Measurements from ENCODE around the gene TET1.
"Not testable (repeated sequence)": the region's sequence is repeated elsewhere in the genome, so short reads cannot be mapped to it uniquely, and the experiment has no call there.

TET1 gene

DNA sequence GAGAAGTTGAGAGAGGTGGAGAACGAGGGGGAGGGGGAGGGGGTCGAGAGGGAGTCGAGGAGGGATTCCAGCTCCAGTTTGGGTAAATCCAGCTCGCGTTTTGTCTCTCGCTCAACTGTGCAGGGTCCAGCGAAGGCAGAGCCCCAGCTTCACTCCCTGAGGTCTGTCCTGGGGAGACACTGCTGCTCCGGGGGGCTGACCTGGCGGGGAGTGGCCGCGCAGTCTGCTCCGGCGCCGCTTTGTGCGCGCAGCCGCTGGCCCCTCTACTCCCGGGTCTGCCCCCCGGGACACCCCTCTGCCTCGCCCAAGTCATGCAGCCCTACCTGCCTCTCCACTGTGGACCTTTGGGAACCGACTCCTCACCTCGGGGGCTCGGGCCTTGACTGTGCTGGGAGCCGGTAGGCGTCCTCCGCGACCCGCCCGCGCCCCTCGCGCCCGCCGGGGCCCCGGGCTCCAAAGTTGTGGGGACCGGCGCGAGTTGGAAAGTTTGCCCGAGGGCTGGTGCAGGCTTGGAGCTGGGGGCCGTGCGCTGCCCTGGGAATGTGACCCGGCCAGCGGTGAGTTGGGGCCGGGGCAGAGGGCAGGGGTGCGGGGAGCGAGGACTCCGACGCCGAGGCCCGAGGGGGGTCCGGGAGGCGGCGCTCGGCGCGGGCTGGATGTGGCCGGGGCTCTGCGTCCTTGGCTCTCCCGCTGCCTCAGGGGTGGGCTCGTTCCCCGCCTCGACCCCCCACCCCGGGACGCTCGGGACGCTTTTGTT, at the start of gene TET1:
TSS of gene TET1 (plus strand) at position 152 of the 757 bp plus-strand sequence. CDS start 12,002 bp downstream, outside the sequence.
- FAIRE-seq (no peak), DNase-seq (ENCODE audit: insufficient read length, low spot score) (peak; percentile 88)

DNA sequence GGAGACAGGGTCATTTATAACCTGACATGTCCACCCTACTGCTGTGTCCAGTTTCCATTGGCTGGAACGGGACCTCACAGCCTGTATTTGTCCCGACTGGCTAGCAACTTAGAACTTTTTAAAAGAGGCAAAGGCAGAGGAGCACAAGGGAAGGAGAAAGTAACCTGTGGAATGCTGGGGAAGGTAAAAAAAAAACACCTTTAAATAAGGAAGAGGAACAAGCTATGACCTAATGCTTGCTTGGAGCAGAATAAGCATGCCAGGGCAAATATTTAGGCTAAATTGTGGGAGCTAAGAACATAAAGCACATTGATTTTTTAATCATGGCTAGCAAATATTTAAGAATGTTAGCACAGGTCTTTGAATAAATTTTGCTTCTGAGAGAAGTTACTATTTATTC, 43.9 kb upstream of the TET1 start:
- FAIRE-seq = not testable (repeated sequence)

DNA sequence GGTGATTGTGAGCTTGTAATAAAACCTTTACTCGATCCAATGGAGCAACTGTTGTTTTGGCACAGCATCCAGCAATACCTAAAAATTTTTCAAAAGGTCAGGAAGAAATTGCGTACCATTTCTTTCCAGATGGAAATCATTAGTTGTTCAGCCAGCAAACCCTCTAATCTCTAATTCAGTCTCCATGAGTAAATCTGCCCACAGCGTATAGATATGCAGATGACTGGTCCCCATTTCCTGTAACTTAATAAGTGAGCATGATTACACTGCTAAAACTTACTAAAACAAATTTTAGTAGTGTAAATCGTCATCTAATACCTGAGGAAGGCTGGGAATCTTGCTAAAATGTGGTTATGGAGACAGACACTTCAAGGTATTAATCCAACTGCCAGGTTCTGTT, 43.4 kb upstream of the TET1 start:
- DNase-seq (ENCODE audit: insufficient read length, low spot score) (no peak), FAIRE-seq (no peak)

More for the DNA sequence above, 43.9 kb upstream of the TET1 start:
- not testable (repeated sequence) for DNase-seq (ENCODE audit: insufficient read length, low spot score)

DNA sequence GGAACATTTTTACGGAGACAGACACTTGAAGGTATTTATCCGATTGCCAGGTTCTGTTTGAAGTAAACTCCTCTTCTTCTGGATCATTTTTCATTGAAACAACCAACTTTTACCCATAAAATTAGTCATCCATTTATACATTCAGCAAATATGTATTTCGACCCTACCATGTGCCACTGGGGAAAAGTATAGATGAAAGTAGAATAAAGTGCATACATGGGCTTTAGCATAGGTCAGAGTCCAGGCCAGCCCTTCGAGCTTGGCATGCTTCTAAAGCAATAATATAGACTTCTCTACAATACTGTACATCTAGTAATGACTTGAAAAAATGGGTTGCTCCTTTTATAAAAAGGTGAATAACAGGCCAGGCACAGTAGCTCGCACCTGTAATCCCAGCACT, 42.9 kb upstream of the TET1 start:
- FAIRE-seq (no peak), DNase-seq (ENCODE audit: insufficient read length, low spot score) (no peak)

DNA sequence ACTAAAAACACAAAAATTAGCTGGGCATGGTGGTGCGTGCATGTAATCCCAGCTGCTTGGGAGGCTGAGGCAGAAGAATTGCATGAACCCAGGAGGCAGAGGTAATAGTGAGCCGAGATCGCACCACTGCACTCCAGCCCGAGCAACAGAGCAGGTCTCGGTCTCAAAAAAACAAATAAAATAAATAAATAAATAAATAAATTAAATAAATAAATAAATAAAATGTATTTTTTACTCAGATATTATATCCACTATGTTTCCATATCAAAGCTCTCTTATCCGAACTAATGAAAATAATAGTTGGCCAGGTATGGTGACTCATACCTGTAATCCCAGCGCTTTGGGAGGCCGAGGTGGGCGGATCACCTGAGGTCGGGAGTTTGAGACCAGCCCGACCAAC, 41.5 kb upstream of the TET1 start:
- not testable (repeated sequence) for DNase-seq (ENCODE audit: insufficient read length, low spot score); FAIRE-seq

DNA sequence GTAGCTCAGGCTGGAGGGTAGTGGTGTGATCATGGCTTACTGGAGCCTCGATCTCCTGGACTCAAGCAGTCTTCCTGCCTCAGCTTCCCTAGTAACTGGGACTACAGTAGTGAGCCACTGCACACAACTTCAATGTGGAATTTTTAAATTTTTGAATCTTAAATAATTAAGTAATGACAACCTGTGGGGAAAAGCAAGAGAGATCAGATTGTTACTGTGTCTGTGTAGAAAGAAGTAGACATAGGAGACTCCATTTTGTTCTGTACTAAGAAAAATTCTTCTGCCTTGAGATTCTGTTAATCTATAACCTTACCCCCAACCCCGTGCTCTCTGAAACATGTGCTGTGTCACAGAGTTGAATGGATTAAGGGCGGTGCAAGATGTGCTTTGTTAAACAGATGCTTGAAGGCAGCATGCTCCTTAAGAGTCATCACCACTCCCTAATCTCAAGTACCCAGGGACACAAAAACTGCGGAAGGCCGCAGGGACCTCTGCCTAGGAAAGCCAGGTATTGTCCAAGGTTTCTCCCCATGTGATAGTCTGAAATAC, 34.6 kb upstream of the TET1 start:
- not testable (repeated sequence) for FAIRE-seq; DNase-seq (ENCODE audit: insufficient read length, low spot score)

DNA sequence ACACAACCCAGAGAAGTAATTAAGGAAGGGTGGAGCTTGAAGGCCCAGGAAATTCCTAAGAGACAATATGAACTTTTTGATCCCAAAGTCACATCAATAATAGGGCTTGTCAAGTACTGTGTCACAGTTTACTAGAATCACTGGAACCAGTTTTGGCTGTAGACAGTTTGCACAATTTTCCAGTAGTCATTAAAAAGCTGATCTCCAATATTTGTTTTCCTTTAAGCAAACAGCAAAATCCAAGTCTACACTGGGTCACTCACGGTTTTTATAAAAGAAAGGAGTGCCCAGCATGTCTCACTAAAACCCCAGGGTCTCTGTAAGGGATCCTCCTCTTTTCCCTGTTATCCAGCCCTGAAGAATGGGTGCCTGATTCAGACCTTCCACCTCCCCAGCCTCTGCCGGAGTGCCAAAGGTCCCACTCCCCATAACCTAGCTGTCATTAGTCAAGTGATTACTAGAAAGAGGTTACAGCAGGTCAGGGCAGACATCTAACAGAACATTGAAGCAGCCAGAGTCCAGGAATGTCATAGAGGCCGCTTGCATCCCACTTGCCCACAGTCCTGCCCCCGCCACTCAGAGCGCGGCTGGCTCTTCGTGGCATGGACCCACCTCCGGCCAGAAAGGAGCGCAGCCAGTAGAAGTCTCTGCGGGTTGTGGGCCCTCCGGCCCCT, 33.4 kb upstream of the TET1 start:
- DNase-seq (ENCODE audit: insufficient read length, low spot score) (no peak), FAIRE-seq (no peak)

DNA sequence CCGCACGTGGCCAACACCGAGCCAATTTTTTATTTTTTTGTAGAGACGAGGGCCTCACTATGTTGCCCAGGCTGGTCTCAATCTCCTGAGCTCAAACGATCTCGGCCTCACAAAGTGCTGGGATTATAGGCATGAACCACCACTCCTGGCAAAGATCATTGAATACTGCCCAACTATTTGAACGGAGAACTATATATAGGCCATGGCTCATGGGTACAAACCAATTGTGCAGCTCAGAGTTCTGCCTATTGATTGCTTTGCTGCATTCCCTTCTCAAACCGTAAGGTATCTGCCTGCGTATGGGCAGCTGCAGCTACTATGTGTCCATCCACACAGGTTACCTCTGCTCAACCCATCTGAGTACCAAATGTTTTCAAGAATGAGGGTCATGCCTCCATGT, 23.2 kb upstream of the TET1 start:
- DNase-seq (ENCODE audit: insufficient read length, low spot score) = no peak
- no peak for FAIRE-seq

DNA sequence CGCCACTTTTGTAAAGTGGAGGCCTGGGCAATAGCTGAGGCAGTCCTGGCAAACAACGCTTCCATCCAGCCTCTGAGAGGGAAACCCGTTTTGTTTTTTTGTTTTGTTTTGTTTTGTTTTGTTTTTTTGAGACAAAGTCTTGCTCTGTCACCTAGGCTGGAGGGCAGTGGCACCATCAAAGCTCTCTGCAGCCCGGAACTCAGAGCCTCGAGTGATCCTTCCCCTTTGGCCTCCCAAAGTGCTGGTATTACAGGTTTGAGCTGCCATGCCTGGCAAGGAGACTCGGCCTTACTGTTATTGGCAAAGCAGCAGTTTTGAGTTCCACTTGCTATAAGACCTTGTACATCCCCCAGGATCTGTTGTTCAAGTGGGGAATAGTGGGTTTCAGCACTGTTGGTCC, 22.3 kb upstream of the TET1 start:
- no peak for DNase-seq (ENCODE audit: insufficient read length, low spot score)
- no peak for FAIRE-seq

DNA sequence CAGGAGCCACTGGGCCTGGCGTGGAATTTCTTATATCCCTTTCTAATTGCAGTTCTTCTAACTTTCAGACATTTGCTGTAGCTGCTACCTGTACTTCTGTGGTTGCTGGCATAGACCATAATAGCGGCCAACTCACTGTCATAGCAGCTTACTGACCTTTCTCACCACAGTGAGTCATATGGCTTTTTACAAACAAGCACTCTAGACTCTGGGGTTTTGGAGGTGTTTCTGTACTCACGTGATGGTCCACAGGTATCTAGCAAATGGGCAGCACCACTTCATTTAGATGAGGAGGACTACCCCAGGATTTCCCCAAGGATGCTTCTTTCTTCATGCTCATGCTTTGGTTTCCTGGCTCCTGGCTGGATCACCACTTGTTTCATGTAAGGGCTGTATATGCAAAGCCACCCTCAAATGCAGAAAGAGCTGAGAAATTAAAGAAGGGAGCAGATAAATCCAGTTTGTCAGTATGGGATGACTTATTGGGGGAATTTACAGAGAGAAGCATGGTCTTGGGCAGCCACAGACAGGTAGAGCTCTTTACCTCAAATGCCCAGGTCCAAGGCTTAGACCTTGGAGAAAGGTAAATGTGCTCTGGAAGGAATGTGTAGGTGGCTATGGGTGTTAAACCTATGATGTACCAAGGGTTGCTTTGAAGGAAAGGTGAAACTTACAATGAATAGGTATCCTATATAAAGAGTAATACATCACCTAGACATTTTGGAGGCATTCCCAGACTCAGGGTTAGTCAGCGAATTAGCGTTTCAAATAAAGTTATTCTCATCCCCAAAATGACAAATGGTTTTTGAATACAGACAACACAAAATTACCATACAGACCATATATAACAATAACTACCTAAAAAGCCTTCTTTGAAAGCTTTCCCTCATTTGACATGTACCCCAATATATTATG, 16.9 kb upstream of the TET1 start:
- no peak for DNase-seq (ENCODE audit: insufficient read length, low spot score)

DNA sequence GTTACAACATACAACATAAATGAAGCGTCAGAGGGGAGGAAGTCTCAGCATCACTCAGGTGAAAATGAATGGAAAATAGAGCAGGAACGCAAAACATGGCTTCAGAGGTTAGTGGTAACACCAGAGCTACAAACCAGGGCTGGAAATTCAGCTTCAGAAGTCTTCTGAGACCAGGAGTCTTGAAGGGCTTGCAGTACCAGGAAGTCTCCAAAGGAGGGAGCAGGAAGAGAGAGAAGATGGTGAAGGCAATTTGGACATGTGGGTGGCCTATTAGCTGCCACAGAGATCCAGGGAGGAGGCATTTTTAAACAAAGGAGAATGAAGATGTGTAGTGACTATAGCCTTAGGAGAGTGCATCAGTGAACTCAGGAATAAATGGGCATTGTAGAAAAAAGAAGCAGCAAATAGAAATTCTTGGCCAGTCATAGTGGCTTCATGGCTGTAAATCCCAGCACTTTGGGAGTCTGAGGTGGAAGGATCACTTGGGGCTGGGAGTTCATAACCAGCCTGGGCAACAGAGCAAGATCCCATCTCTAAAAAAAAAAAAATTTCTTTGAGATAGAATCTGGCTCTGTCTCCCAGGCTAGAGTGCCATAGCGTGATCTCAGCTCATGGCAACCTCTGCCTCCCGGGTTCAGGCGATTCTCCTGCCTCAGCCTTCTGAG, 9.3 kb upstream of the TET1 start:
- FAIRE-seq (peak; percentile 9), DNase-seq (ENCODE audit: insufficient read length, low spot score) (no peak)

More for the DNA sequence above, 16.9 kb upstream of the TET1 start:
- FAIRE-seq = no peak

DNA sequence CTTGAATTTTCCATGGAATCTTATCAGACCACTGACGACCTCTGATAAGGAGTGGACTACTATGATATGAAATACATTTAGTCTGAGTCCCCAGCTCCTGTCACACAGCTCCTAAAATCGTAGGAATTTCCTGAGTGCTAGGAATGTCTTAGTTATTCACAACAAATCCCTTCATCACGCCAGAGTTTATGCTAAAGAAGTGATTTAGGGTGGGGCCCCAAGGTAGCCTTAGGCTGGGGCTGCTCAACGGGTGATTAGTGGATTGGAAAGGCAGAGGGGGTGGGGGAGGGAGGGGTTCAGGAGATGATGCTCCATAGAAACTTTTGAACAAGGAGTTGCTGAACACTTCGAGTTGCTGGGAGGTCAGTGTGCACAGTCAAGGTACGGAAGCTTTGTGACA, 7.0 kb upstream of the TET1 start:
- FAIRE-seq = no peak
- DNase-seq (ENCODE audit: insufficient read length, low spot score) = no peak

DNA sequence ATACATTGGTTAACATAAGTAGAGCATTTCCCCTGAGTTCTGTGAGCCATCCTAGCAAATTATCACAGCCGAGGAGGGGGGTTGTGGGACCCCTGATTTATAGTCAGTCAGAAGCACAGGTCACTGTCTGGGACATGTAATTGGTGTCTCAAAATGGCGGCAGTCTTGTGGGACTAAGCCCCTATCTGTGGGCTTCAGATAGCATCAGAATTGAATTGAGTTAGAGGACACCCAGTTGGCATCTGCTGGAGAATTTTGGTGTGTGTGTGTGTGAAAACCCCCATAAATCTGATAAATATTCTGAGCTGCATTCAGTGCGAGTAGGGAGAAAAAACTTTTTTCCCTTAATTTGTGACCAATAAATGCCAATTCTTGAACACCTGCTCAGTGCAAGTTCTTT, 6.5 kb upstream of the TET1 start:
- DNase-seq (ENCODE audit: insufficient read length, low spot score) = no peak
- no peak for FAIRE-seq

DNA sequence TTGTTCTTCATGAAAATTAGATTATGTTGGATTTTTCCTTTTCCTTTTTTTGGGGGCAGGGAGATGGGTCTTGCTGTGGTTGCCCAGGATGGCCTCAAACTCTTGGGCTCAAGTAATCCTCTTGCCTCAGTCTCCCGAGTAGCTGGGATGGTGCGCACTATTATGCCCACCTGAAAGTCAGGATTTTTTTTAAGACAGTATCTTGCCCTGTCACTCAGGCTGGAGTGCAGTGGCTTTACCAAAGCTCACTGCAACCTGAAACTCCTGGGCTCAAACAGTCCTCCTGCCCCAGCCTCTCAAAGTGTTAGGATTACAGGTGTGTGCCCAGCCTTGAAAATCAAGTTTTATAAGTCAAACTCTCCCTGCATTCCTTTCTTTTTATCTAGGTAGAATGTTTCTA, 1.7 kb upstream of the TET1 start:
- no peak for DNase-seq (ENCODE audit: insufficient read length, low spot score)
- FAIRE-seq = no peak

DNA sequence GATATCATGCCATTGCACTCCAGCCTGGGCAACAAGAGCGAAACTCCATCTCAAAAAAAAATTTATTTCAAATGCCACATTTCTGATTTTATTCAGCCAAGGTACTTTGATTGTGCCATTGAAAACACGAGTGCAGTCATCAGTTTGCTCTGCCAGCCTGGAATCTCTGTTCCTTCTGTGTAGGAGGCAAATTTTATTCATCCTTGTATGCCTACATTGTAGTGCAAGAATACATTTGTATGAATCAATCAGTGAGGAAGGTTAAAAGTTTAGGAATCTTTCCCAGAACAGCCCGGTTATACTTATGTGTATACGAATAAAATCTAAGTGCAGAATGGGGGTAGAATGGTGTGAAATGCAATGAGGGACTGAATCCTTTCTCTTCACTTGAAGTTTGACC, 886 bp upstream of the TET1 start:
- no peak for DNase-seq (ENCODE audit: insufficient read length, low spot score)
- FAIRE-seq = no peak

DNA sequence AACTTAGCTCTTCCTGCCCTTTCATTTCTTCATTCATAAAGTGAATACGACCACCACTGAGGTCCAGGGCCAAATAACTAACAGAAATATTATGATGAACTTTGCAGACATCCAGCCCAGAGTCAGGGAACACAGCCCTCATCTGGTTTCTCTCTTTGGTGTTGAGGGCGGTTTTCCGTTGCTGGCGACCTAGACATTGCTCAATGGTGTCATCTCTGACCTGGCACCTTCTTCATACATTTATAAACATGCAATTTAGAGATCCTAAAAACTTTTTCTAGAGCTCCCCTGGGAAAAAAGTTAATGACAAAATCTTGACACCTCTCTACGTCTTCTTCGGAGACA, 324 bp upstream of the TET1 start:
- FAIRE-seq = no peak
- no peak for DNase-seq (ENCODE audit: insufficient read length, low spot score)

DNA sequence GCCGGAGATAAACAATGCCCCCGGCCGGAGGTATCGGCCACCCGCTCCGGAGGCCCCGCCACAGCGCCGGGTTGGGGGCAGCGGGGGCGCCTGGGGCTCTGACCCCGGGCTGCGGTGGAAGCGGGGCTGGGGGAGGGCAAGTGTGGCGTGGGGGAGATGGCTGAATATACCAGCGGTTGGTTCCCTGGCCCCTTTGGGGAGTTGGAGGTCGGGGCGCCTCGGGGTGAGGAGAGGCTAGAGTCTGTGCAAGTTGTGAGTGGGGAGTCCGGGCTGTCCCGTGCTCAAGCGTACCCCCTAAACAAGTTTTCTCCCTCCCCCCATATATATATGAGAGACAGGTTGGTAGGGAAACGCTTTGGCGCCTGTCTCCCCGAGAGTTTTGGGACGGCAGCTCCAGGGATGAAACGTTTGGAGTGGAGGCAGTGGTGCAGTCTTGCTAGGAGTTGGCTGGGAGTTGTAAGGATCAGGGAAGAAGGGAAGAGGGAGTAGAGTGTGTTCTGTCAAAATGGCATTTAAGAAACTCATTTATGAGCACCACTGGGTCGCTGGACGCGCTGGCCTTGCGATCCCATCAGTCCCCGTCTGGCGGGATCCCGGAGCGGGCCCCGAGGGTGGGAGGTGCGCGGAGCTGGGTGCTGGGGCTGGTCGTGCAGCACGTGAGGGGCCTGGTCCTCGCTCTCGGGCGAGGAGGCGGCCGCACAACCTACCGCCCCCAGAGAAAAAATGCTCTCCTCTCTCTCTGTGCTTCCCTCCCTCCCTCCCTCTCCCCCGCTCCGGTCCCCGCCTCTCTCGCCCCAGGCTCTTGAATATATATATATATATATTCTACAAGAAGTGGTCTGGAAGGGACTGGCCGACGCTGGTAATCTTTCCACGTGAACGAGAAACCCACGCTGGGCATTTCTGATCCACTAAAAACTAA, 1.1 kb downstream of the TET1 start:
- FAIRE-seq = no peak
- no peak for DNase-seq (ENCODE audit: insufficient read length, low spot score)

DNA sequence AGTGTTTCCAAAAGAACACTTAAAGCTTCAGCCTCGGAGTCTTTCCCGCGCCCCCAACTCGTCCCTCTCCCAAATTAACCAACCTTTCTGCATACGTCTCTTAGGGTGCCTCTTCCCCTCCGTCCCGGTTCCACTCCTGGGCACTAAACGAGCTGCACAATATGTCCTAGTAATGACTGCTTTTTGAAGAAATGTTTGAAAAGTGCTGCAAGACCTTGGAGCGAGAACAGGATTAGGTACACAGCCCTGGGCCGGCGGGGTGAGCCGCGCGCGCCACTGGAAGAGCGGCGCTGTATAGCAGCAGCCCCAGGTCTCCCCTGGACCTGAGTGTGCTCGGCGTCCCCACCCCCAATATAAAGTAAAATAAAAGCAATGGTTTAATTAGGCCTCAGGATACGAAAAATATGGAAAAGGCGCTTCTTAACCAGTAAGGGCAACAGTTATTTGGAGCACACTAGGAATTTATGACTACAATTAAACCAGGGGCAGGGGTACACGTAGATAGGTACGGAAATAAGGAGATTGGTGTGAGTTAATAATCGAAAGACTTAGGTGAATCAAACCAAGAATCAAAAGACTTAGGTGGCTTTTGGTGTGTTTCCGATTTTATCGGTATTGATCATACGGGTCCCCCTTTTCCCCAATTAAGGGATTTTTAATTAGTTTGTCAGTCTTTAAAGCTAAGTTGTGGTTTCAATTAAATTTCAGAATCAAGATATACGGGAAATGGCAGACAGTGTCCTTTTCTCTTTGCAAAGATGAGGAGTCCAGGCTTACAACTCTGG, 1.9 kb downstream of the TET1 start:
- FAIRE-seq (no peak), DNase-seq (ENCODE audit: insufficient read length, low spot score) (no peak)
